Measurements from ENCODE around the gene VANGL2. TPM values are rescaled to one million over a fixed set of nuclear protein-coding genes. Genes with fewer than 3 reads are reported as not detected.
A peak's percentile ranks its signal among the peaks of the same experiment; 100 is the strongest.

VANGL2 gene
- total RNA-seq, 2 donors from 2014 or later, result 3.4 to 8.1 TPM

GRCh38 chr1:160371346-160371631 is 29.1 kb upstream of the VANGL2 start:
- DNase-seq (ENCODE audit: low spot score), result peak; percentile 42
- Histone ChIP-seq H3K27me3 (no peaks in the 10 kb centered on the region), H3K4me3 (no peak overlapping the region), H3K4me1 (peaks cover 0 to 16% of the 10 kb centered on the region in 2 donors), H3K9me3 (no peaks in the 10 kb centered on the region), H3K36me3 (no peaks in the 10 kb centered on the region), H3K27ac (no peak overlapping the region)
- TF ChIP-seq CTCF (IDR thresholded peaks at IDR 0.05), result no peak

- Histone ChIP-seq H3K9me3 (no peaks in the 10 kb centered on the region), H3K36me3 (no peaks in the 10 kb centered on the region), H3K27me3 (no peaks in the 10 kb centered on the region), H3K27ac (no peak overlapping the region), H3K4me1 (peaks cover 0 to 20% of the 10 kb centered on the region in 2 donors), H3K4me3 (no peak overlapping the region)
- no peak for TF ChIP-seq CTCF (IDR thresholded peaks at IDR 0.05)
- peak; percentile 21 for DNase-seq (ENCODE audit: low spot score)
These were observed 28.6 kb upstream of the VANGL2 start for GRCh38 chr1:160371756-160372155.

GRCh38 chr1:160373696-160374095 is 26.7 kb upstream of the VANGL2 start:
- no peak overlapping the region for H3K27ac ChIP-seq
- DNase-seq (ENCODE audit: low spot score), result peak; percentile 40

GRCh38 chr1:160374306-160375110 is 25.9 kb upstream of the VANGL2 start:
- no peak for TF ChIP-seq CTCF (IDR thresholded peaks at IDR 0.05)
- peaks cover 0 to 20% of the 10 kb centered on the region in 2 donors for H3K4me1 ChIP-seq
- no peak overlapping the region for H3K4me3 ChIP-seq
- peak overlapping the region in 1 of 2 donors; percentile 23 for H3K27ac ChIP-seq
- no peaks in the 10 kb centered on the region for H3K9me3 ChIP-seq
- H3K27me3 ChIP-seq, result no peaks in the 10 kb centered on the region
- no peaks in the 10 kb centered on the region for H3K36me3 ChIP-seq
- peak; percentile 52 for DNase-seq (ENCODE audit: low spot score)

More at GRCh38 chr1:160373696-160374095, 26.7 kb upstream of the VANGL2 start:
- Histone ChIP-seq H3K9me3 (no peaks in the 10 kb centered on the region), H3K27me3 (no peaks in the 10 kb centered on the region), H3K4me1 (peaks cover 0 to 20% of the 10 kb centered on the region in 2 donors), H3K36me3 (no peaks in the 10 kb centered on the region), H3K4me3 (no peak overlapping the region)
- TF ChIP-seq CTCF (IDR thresholded peaks at IDR 0.05), result no peak

GRCh38 chr1:160375788-160376524 is 24.4 kb upstream of the VANGL2 start:
- Histone ChIP-seq H3K27me3 (no peaks in the 10 kb centered on the region), H3K27ac (peak overlapping the region; percentile 21 to 29), H3K4me3 (no peak overlapping the region), H3K9me3 (no peaks in the 10 kb centered on the region), H3K4me1 (peaks cover 0 to 20% of the 10 kb centered on the region in 2 donors), H3K36me3 (no peaks in the 10 kb centered on the region)
- DNase-seq (ENCODE audit: low spot score), result peak; percentile 55
- TF ChIP-seq CTCF (IDR thresholded peaks at IDR 0.05), result no peak

All from right atrium auricular region (tissue), 2 donors.